HEK293 (cell line): ENCODE data around the gene PRPF38A.

Source experiments
- CTCF ChIA-PET: fragments of 350-600 bp; formaldehyde crosslinking; extraction: SDS; loops from one replicate; lab custom pipeline; 2021; ENCODE audit warnings: antibody characterized with exemption; lab: Yijun Ruan, JAX
- POLR2A ChIA-PET: fragments of 300-600 bp; formaldehyde crosslinking; extraction: SDS; loops from one replicate; lab custom pipeline; 2020; ENCODE audit warnings: antibody characterized with exemption, inconsistent platforms; lab: Yijun Ruan, JAX
- H3K27ac ChIP-seq: fragments of 200-500 bp; sonication (Bioruptor generic); 2 replicates; pipeline ENCODE4 v1.5.1; 2014; ENCODE audit warnings: low read depth, low read length, control low read depth, inconsistent platforms; ENCODE audit errors: extremely low read depth
- H3K36me3 ChIP-seq, 2 experiments: fragments of 200-500 bp in 1 of 2; sonication (Bioruptor generic) in 1 of 2; 1 replicate in 1 of 2; 2 replicates in 1 of 2; pipeline ENCODE4 v1.5.1; 2014 to 2017; ENCODE audit warnings: inconsistent platforms in 2 of 2, low read length in 2 of 2; ENCODE audit not compliant: control insufficient read depth in 2 of 2, insufficient read depth in 1 of 2
- H3K4me1 ChIP-seq: fragments of 200-500 bp; sonication (Bioruptor generic); 2 replicates; pipeline ENCODE4 v1.5.1; 2014; ENCODE audit warnings: mild to moderate bottlenecking, low read length, inconsistent platforms; ENCODE audit not compliant: control insufficient read depth, insufficient read depth
- H3K4me3 ChIP-seq: 2 replicates; pipeline ENCODE4 v1.5.1; 2011; ENCODE audit warnings: low read depth, mild to moderate bottlenecking, control low read depth, low read length, moderate library complexity
- H3K9me3 ChIP-seq: fragments of 200-500 bp; sonication (Bioruptor generic); 2 replicates; pipeline ENCODE4 v1.5.1; 2014; ENCODE audit warnings: low read depth, low read length, inconsistent platforms; ENCODE audit not compliant: control insufficient read depth, insufficient read depth
- KLF16 ChIP-seq: fragments of 450-650 bp; formaldehyde crosslinking; IDR thresholded peaks from 2 replicates; pipeline ENCODE4 v1.5.1; 2017; ENCODE audit warnings: missing biosample characterization, missing genetic modification characterization
- PRDM2 ChIP-seq: fragments of 450-650 bp; formaldehyde crosslinking; IDR thresholded peaks from 2 replicates; pipeline ENCODE4 v1.5.1; 2016; ENCODE audit warnings: missing biosample characterization, missing genetic modification characterization, borderline replicate concordance
- ZBTB1 ChIP-seq: fragments of 450-650 bp; formaldehyde crosslinking; IDR thresholded peaks from 2 replicates; pipeline ENCODE4 v1.5.1; 2016; ENCODE audit warnings: missing biosample characterization, missing genetic modification characterization
- ZBTB7A ChIP-seq: fragments of 450-650 bp; formaldehyde crosslinking; IDR thresholded peaks from 2 replicates; pipeline ENCODE4 v1.5.1; 2016; ENCODE audit warnings: low read depth, missing biosample characterization, missing genetic modification characterization
- ZFHX2 ChIP-seq: fragments of 450-650 bp; formaldehyde crosslinking; conservative IDR thresholded peaks from 2 replicates; pipeline ENCODE4 v1.5.1; 2016; ENCODE audit warnings: missing biosample characterization, missing genetic modification characterization
- ZNF112 ChIP-seq: fragments of 450-650 bp; formaldehyde crosslinking; IDR thresholded peaks from 2 replicates; pipeline ENCODE4 v1.5.0; 2017; ENCODE audit warnings: missing biosample characterization, missing genetic modification characterization
- ZNF121 ChIP-seq: fragments of 450-650 bp; formaldehyde crosslinking; IDR thresholded peaks from 2 replicates; pipeline ENCODE4 v1.5.1; 2016; ENCODE audit warnings: missing biosample characterization, missing genetic modification characterization
- ZNF133 ChIP-seq: fragments of 450-650 bp; formaldehyde crosslinking; IDR thresholded peaks from 2 replicates; pipeline ENCODE4 v1.5.1; 2016; ENCODE audit warnings: missing biosample characterization, missing genetic modification characterization
- ZNF174 ChIP-seq: fragments of 450-650 bp; formaldehyde crosslinking; IDR thresholded peaks from 2 replicates; pipeline ENCODE4 v1.5.0; 2017; ENCODE audit warnings: missing biosample characterization, mild to moderate bottlenecking, missing genetic modification characterization
- ZNF292 ChIP-seq: fragments of 450-650 bp; formaldehyde crosslinking; IDR thresholded peaks from 2 replicates; pipeline ENCODE4 v1.5.1; 2016; ENCODE audit warnings: low read depth, missing biosample characterization, missing genetic modification characterization, borderline replicate concordance
- ZNF302 ChIP-seq: fragments of 450-650 bp; formaldehyde crosslinking; IDR thresholded peaks from 2 replicates; pipeline ENCODE4 v1.5.1; 2016; ENCODE audit warnings: missing biosample characterization, missing genetic modification characterization, low read depth
- ZNF394 ChIP-seq: fragments of 450-650 bp; formaldehyde crosslinking; IDR thresholded peaks from 2 replicates; pipeline ENCODE4 v1.5.1; 2016; ENCODE audit warnings: missing biosample characterization, missing genetic modification characterization, mild to moderate bottlenecking, moderate library complexity, borderline replicate concordance
- ZNF510 ChIP-seq: fragments of 450-650 bp; formaldehyde crosslinking; IDR thresholded peaks from 2 replicates; pipeline ENCODE4 v1.5.1; 2018; ENCODE audit warnings: mild to moderate bottlenecking, missing genetic modification characterization, missing biosample characterization; ENCODE audit not compliant: insufficient replicate concordance
- ZNF555 ChIP-seq: fragments of 450-650 bp; formaldehyde crosslinking; conservative IDR thresholded peaks from 2 replicates; pipeline ENCODE4 v1.5.1; 2017; ENCODE audit warnings: missing biosample characterization, mild to moderate bottlenecking, missing genetic modification characterization, inconsistent platforms
- ZNF561 ChIP-seq: fragments of 450-650 bp; IDR thresholded peaks from 2 replicates; pipeline ENCODE4 v1.5.1; 2018; ENCODE audit warnings: missing biosample characterization, missing genetic modification characterization, borderline replicate concordance
- ZNF623 ChIP-seq: fragments of 450-650 bp; formaldehyde crosslinking; IDR thresholded peaks from 2 replicates; pipeline ENCODE4 v1.5.1; 2016; ENCODE audit warnings: missing biosample characterization, missing genetic modification characterization
- ZNF626 ChIP-seq: fragments of 450-650 bp; sonication (Bioruptor Pico); formaldehyde crosslinking; IDR thresholded peaks from 2 replicates; pipeline ENCODE4 v1.5.1; 2018; ENCODE audit warnings: missing biosample characterization, missing genetic modification characterization, inconsistent platforms
- ZNF654 ChIP-seq: fragments of 450-650 bp; formaldehyde crosslinking; IDR thresholded peaks from 2 replicates; pipeline ENCODE4 v1.5.1; 2016; ENCODE audit warnings: low read depth, missing biosample characterization, missing genetic modification characterization
- ZNF692 ChIP-seq: fragments of 450-650 bp; formaldehyde crosslinking; IDR thresholded peaks from 2 replicates; pipeline ENCODE4 v1.5.1; 2016; ENCODE audit warnings: missing biosample characterization, missing genetic modification characterization
- ZXDB ChIP-seq: fragments of 450-650 bp; formaldehyde crosslinking; IDR thresholded peaks from 2 replicates; pipeline ENCODE4 v1.5.1; 2016; ENCODE audit warnings: missing biosample characterization, missing genetic modification characterization

The PRPF38A gene

GRCh38 chr1:52414942-52415341 lies 10.5 kb downstream of the PRPF38A start:
- Histone ChIP-seq H3K4me1 (no peaks in the 10 kb centered on the region), H3K9me3 (no peaks in the 10 kb centered on the region), H3K4me3 (no peak overlapping the region), H3K36me3 (peaks cover 61 to 95% of the 10 kb centered on the region in 2 experiments), H3K27ac (no peak overlapping the region)
- no peak for TF ChIP-seq ZNF654
- no peak for TF ChIP-seq ZNF626 (tag by site-specific recombination)
- TF ChIP-seq ZNF133 = no peak
- TF ChIP-seq ZBTB7A (tag by site-specific recombination) = no peak
- TF ChIP-seq KLF16 (tag by site-specific recombination) = no peak
- TF ChIP-seq ZNF555 (tag by site-specific recombination) = no peak
- TF ChIP-seq ZBTB1 (tag by site-specific recombination) = no peak
- TF ChIP-seq ZNF394 = no peak
- no peak for TF ChIP-seq ZNF174 (tag by site-specific recombination)
- no peak for TF ChIP-seq ZNF292 (tag by site-specific recombination)
- no peak for TF ChIP-seq ZNF121
- no peak for TF ChIP-seq ZNF692
- POLR2A ChIA-PET = interaction anchor here (0.6 kb wide), 1 partner anchor 211 kb away, joined by 7 read pairs; no protein-coding TSS in a partner anchor
- CTCF ChIA-PET = no interaction called here

GRCh38 chr1:52416811-52417210 lies 12.4 kb downstream of the PRPF38A start:
- no peak overlapping the region for H3K27ac ChIP-seq
- POLR2A ChIA-PET = interaction anchor here (0.8 kb wide), 1 partner anchor 13 kb away, joined by 4 read pairs; the partner anchor contains the start of genes ORC1 and PRPF38A
- no peak for TF ChIP-seq ZNF623 (tag by site-specific recombination)
- no peak for TF ChIP-seq ZNF561
- no peak for TF ChIP-seq ZNF302 (tag by site-specific recombination)
- no peak for TF ChIP-seq ZNF174 (tag by site-specific recombination)
- no peak for TF ChIP-seq ZNF112
- TF ChIP-seq PRDM2 (tag by site-specific recombination) = no peak
- no peak for TF ChIP-seq ZNF510 (tag by site-specific recombination)
- TF ChIP-seq ZFHX2 (tag by site-specific recombination) = no peak
- no peak for TF ChIP-seq ZXDB
- TF ChIP-seq, all 188 proteins: peak for 0
- Histone ChIP-seq H3K36me3 (peaks cover 55 to 96% of the 10 kb centered on the region in 2 experiments), H3K9me3 (no peaks in the 10 kb centered on the region), H3K4me1 (no peaks in the 10 kb centered on the region), H3K4me3 (no peak overlapping the region)
- CTCF ChIA-PET = interaction anchor here (0.6 kb wide), 1 partner anchor 408 kb away, joined by 4 read pairs; no protein-coding TSS in a partner anchor
